Measurements from ENCODE around the gene FKBP4.
"Not testable (repeated sequence)": the region's sequence is repeated elsewhere in the genome, so short reads cannot be mapped to it uniquely, and the experiment has no call there.

DNA sequence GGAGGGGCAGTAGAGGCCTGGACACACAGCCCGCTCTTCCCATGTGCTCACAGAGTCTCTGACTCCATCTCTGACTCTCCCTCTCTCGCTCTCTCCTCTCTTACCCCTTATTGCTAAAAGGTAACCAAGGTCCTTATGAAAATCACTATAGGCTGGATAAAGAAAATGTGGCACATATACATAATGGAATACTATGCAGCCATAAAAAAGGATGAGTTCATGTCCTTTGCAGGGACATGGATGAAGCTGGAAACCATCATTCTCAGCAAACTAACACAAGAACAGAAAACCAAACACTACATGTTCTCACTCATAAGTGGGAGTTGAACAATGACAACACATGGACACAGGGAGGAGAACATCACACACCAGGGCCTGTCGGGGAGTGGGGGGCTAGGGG is 24.2 kb upstream of the FKBP4 start:
- TF ChIP-seq, protein P1, sequence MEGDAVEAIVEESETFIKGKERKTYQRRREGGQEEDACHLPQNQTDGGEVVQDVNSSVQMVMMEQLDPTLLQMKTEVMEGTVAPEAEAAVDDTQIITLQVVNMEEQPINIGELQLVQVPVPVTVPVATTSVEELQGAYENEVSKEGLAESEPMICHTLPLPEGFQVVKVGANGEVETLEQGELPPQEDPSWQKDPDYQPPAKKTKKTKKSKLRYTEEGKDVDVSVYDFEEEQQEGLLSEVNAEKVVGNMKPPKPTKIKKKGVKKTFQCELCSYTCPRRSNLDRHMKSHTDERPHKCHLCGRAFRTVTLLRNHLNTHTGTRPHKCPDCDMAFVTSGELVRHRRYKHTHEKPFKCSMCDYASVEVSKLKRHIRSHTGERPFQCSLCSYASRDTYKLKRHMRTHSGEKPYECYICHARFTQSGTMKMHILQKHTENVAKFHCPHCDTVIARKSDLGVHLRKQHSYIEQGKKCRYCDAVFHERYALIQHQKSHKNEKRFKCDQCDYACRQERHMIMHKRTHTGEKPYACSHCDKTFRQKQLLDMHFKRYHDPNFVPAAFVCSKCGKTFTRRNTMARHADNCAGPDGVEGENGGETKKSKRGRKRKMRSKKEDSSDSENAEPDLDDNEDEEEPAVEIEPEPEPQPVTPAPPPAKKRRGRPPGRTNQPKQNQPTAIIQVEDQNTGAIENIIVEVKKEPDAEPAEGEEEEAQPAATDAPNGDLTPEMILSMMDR (IDR thresholded peaks at IDR 0.05) = not testable (repeated sequence)
- not testable (repeated sequence) for TF ChIP-seq EZH2 (IDR thresholded peaks at IDR 0.05)
